Measurements from ENCODE around the gene CDK5R2.
"Not testable (repeated sequence)": the region's sequence is repeated elsewhere in the genome, so short reads cannot be mapped to it uniquely, and the experiment has no call there.

The CDK5R2 gene

DNA sequence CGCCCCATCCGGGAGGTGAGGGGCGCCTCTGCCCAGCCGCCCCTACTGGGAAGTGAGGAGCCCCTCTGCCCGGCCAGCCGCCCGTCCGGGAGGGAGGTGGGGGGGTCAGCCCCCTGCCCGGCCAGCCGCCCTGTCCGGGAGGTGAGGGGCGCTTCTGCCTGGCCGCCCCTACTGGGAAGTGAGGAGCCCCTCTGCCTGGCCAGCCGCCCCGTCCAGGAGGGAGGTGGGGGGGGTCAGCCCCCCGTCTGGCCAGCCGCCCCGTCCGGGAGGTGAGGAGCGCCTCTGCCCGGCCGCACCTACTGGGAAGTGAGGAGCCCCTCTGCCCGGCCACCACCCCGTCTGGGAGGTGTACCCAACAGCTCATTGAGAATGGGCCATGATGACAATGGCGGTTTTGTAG is 27.7 kb upstream of the CDK5R2 start:
- H2BK5ac ChIP-seq (ENCODE audit: low read depth, low read length, poor library complexity); H3K18ac ChIP-seq (ENCODE audit: low read length); H3K9ac ChIP-seq (ENCODE audit: low read length); H4K91ac ChIP-seq (ENCODE audit: low read depth, low read length); H3K79me2 ChIP-seq (ENCODE audit: control insufficient read depth, insufficient read depth, low read length, poor library complexity); H2AK5ac ChIP-seq (ENCODE audit: low read length); H3K36me3 ChIP-seq (ENCODE audit: control insufficient read depth in 1 of 2, insufficient read depth in 2 of 2, low read length in 2 of 2); H2BK120ac ChIP-seq (ENCODE audit: insufficient read depth, low read length, poor library complexity); H3K79me1 ChIP-seq (ENCODE audit: low read length); H3K4me1 ChIP-seq (ENCODE audit: control insufficient read depth in 1 of 2, insufficient read depth in 2 of 2, low read length in 2 of 2); H2BK12ac ChIP-seq (ENCODE audit: low read length); H3K4me2 ChIP-seq (ENCODE audit: low read length); H3K23ac ChIP-seq (ENCODE audit: low read length); H3K27ac ChIP-seq (ENCODE audit: low read depth, low read length); H3K14ac ChIP-seq (ENCODE audit: low read length); H3K4ac ChIP-seq (ENCODE audit: low read depth, low read length); H3K9me3 ChIP-seq (ENCODE audit: insufficient read depth, low read depth, low read length); H4K8ac ChIP-seq (ENCODE audit: low read depth, low read length); H2AFZ ChIP-seq (ENCODE audit: insufficient read depth, low read length, poor library complexity); DNase-seq; H4K12ac ChIP-seq (ENCODE audit: low read depth, low read length); H3K27me3 ChIP-seq (ENCODE audit: insufficient read depth, low read length); H3K4me3 ChIP-seq (ENCODE audit: low read depth, low read length): not testable (repeated sequence)
- WGBS (ENCODE audit: extremely low coverage, insufficient coverage, insufficient read length) = no CpG with 5 or more reads among the region's 25 CpGs

DNA sequence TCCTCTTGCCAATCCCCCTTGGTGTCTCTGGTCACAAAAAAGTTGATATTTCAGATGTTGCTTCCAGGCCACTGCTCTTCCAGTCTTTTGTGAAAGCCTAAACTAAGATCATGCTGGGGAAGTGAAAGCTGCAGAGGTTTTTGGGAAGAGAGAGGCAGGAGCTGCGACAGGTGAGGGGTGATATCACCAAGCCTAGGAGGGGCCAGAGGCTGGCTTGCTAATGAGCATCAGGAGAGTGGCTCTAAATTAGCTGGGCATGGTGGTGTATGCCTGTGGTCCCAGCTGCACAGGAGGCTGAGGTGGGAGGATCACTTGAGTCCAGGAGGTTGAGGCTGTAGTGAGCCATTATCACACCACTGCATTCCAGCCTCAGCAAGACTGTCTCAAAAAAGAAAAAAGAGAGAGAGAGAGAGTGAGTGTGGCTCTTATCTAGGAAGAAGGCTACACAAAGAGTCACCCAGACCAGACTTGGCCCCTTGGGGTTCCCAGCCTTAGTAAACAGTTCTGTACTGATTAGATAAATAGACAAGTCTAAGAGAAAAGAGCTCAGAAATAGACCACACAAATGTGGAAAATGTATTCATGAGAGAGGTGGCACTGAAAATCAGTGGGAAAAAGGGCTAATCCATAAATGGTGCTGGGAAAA is 14.6 kb upstream of the CDK5R2 start:
- no peak overlapping the region for H2AK5ac ChIP-seq (ENCODE audit: low read length)
- no peaks in the 10 kb centered on the region for H3K79me1 ChIP-seq (ENCODE audit: low read length)
- H3K4me3 ChIP-seq (ENCODE audit: low read depth, low read length) = no peak overlapping the region
- H3K4ac ChIP-seq (ENCODE audit: low read depth, low read length) = no peak overlapping the region
- H4K91ac ChIP-seq (ENCODE audit: low read depth, low read length) = no peak overlapping the region
- H3K9ac ChIP-seq (ENCODE audit: low read length) = no peak overlapping the region
- no peak overlapping the region for H2BK5ac ChIP-seq (ENCODE audit: low read depth, low read length, poor library complexity)
- no peaks in the 10 kb centered on the region for H3K79me2 ChIP-seq (ENCODE audit: control insufficient read depth, insufficient read depth, low read length, poor library complexity)
- no peak overlapping the region for H3K14ac ChIP-seq (ENCODE audit: low read length)
- no peak overlapping the region for H2BK12ac ChIP-seq (ENCODE audit: low read length)
- no peak overlapping the region for H2BK120ac ChIP-seq (ENCODE audit: insufficient read depth, low read length, poor library complexity)
- no peaks in the 10 kb centered on the region for H3K27me3 ChIP-seq (ENCODE audit: insufficient read depth, low read length)
- WGBS (ENCODE audit: extremely low coverage, insufficient coverage, insufficient read length) = no CpG with 5 or more reads among the region's 1 CpG
- no peaks in the 10 kb centered on the region for H3K4me1 ChIP-seq (ENCODE audit: control insufficient read depth in 1 of 2, insufficient read depth in 2 of 2, low read length in 2 of 2)
- H3K4me2 ChIP-seq (ENCODE audit: low read length) = no peak overlapping the region
- H3K9me3 ChIP-seq (ENCODE audit: insufficient read depth, low read depth, low read length) = no peaks in the 10 kb centered on the region
- DNase-seq = no peak
- H3K23ac ChIP-seq (ENCODE audit: low read length) = no peak overlapping the region
- H3K36me3 ChIP-seq (ENCODE audit: control insufficient read depth in 1 of 2, insufficient read depth in 2 of 2, low read length in 2 of 2) = no peaks in the 10 kb centered on the region
- H4K12ac ChIP-seq (ENCODE audit: low read depth, low read length) = no peak overlapping the region
- no peak overlapping the region for H4K8ac ChIP-seq (ENCODE audit: low read depth, low read length)
- H3K27ac ChIP-seq (ENCODE audit: low read depth, low read length) = no peak overlapping the region
- no peak overlapping the region for H3K18ac ChIP-seq (ENCODE audit: low read length)
- no peak overlapping the region for H2AFZ ChIP-seq (ENCODE audit: insufficient read depth, low read length, poor library complexity)

DNA sequence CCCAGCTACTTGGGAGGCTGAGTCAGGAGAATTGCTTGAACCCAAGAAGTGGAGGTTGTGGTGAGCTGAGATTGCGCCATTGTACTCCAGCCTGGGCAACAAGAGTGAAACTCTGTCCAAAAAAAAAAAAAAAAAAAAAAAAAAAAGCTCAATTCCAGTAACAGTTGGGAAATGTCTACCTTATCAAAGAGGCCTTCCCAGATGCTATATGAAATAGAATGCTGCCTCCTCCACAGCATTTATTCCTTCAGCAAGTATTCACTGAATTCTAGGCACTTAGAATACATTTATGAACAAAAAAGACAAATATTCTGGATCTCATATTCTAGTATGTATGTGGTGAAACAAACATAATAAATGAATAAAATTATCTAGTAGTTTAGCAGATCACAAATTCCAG is 12.8 kb upstream of the CDK5R2 start:
- Histone ChIP-seq H2BK12ac (ENCODE audit: low read length) (no peak overlapping the region), H3K4me3 (ENCODE audit: low read depth, low read length) (no peak overlapping the region), H3K23ac (ENCODE audit: low read length) (no peak overlapping the region)

DNA sequence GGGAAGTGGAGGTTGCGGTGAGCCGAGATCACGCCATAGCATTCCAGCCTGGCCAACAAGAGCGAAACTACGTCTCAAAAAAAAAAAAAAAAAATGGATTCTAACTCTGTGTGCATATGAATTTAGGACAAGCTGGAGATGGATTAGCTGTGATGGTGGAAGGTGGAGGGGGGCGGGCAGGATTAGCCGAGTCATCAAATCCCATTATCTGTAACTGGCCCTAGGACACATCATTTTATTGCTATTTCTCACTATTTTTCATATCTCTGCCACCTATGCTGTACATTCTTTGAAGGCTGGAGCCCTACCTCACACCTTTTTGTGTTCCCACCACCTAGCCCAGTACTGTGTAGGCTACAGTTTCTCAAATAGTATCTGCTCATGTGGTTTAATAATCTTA is 7.3 kb upstream of the CDK5R2 start:
- H3K4me3 ChIP-seq (ENCODE audit: low read depth, low read length) = no peak overlapping the region
- no peak for DNase-seq
- H3K36me3 ChIP-seq (ENCODE audit: control insufficient read depth in 1 of 2, insufficient read depth in 2 of 2, low read length in 2 of 2) = no peaks in the 10 kb centered on the region
- H2AFZ ChIP-seq (ENCODE audit: insufficient read depth, low read length, poor library complexity) = no peak overlapping the region
- no peak overlapping the region for H3K23ac ChIP-seq (ENCODE audit: low read length)
- no peak overlapping the region for H2AK5ac ChIP-seq (ENCODE audit: low read length)
- no peak overlapping the region for H2BK120ac ChIP-seq (ENCODE audit: insufficient read depth, low read length, poor library complexity)
- H3K79me2 ChIP-seq (ENCODE audit: control insufficient read depth, insufficient read depth, low read length, poor library complexity) = no peaks in the 10 kb centered on the region
- no CpG with 5 or more reads among the region's 7 CpGs for WGBS (ENCODE audit: extremely low coverage, insufficient coverage, insufficient read length)
- no peak overlapping the region for H3K4ac ChIP-seq (ENCODE audit: low read depth, low read length)
- H3K27me3 ChIP-seq (ENCODE audit: insufficient read depth, low read length) = peaks cover 6% of the 10 kb centered on the region
- H3K18ac ChIP-seq (ENCODE audit: low read length) = no peak overlapping the region
- H3K79me1 ChIP-seq (ENCODE audit: low read length) = no peaks in the 10 kb centered on the region
- no peak overlapping the region for H3K27ac ChIP-seq (ENCODE audit: low read depth, low read length)
- no peak overlapping the region for H4K12ac ChIP-seq (ENCODE audit: low read depth, low read length)
- H3K9me3 ChIP-seq (ENCODE audit: insufficient read depth, low read depth, low read length) = no peaks in the 10 kb centered on the region
- no peak overlapping the region for H4K91ac ChIP-seq (ENCODE audit: low read depth, low read length)
- no peak overlapping the region for H3K9ac ChIP-seq (ENCODE audit: low read length)
- H2BK5ac ChIP-seq (ENCODE audit: low read depth, low read length, poor library complexity) = no peak overlapping the region
- no peak overlapping the region for H3K14ac ChIP-seq (ENCODE audit: low read length)
- no peaks in the 10 kb centered on the region for H3K4me1 ChIP-seq (ENCODE audit: control insufficient read depth in 1 of 2, insufficient read depth in 2 of 2, low read length in 2 of 2)
- no peak overlapping the region for H4K8ac ChIP-seq (ENCODE audit: low read depth, low read length)
- H3K4me2 ChIP-seq (ENCODE audit: low read length) = no peak overlapping the region
- no peak overlapping the region for H2BK12ac ChIP-seq (ENCODE audit: low read length)

More for the DNA sequence above, 12.8 kb upstream of the CDK5R2 start:
- Histone ChIP-seq H3K36me3 (ENCODE audit: control insufficient read depth in 1 of 2, insufficient read depth in 2 of 2, low read length in 2 of 2) (no peaks in the 10 kb centered on the region), H3K14ac (ENCODE audit: low read length) (no peak overlapping the region), H2BK120ac (ENCODE audit: insufficient read depth, low read length, poor library complexity) (no peak overlapping the region), H4K8ac (ENCODE audit: low read depth, low read length) (no peak overlapping the region), H3K27me3 (ENCODE audit: insufficient read depth, low read length) (no peaks in the 10 kb centered on the region), H4K12ac (ENCODE audit: low read depth, low read length) (no peak overlapping the region), H2AK5ac (ENCODE audit: low read length) (no peak overlapping the region), H3K4me1 (ENCODE audit: control insufficient read depth in 1 of 2, insufficient read depth in 2 of 2, low read length in 2 of 2) (no peaks in the 10 kb centered on the region), H3K4ac (ENCODE audit: low read depth, low read length) (no peak overlapping the region), H3K79me2 (ENCODE audit: control insufficient read depth, insufficient read depth, low read length, poor library complexity) (no peaks in the 10 kb centered on the region), H3K4me2 (ENCODE audit: low read length) (no peak overlapping the region), H3K9ac (ENCODE audit: low read length) (no peak overlapping the region), H3K79me1 (ENCODE audit: low read length) (no peaks in the 10 kb centered on the region), H2BK5ac (ENCODE audit: low read depth, low read length, poor library complexity) (no peak overlapping the region), H3K9me3 (ENCODE audit: insufficient read depth, low read depth, low read length) (no peaks in the 10 kb centered on the region), H3K27ac (ENCODE audit: low read depth, low read length) (no peak overlapping the region), H3K18ac (ENCODE audit: low read length) (no peak overlapping the region), H2AFZ (ENCODE audit: insufficient read depth, low read length, poor library complexity) (no peak overlapping the region), H4K91ac (ENCODE audit: low read depth, low read length) (no peak overlapping the region)
- no peak for DNase-seq
- WGBS (ENCODE audit: extremely low coverage, insufficient coverage, insufficient read length) = no CpG with 5 or more reads among the region's 1 CpG
